Measurements from ENCODE around the gene TMEM106C.

Gene TMEM106C

DNA sequence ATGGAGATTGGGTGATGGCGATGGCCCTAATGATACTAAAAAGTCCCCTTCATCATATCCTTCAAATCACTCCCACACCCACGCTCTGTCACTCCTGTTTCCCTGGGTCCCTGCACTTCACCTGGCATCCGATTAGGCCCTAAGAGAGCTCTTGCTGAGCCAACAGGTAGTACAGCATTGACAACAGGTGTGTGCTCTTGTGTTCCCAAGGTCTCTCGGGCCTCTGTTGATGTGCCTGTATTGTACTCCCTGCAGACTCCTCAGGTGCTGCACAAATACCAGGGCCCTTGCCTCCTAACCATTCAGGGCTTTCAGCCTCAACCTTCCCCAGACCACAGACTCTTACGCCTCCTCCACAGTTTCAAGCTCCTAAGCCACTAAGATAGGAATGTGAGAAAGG is 32.8 kb upstream of the TMEM106C start:
- H3K18ac ChIP-seq (ENCODE audit: low read depth in 1 of 2, low read length in 2 of 2), result no peak overlapping the region
- H2BK15ac ChIP-seq (ENCODE audit: low read depth, poor library complexity, severe bottlenecking), result no peak overlapping the region
- H2BK5ac ChIP-seq (ENCODE audit: low read depth, low read length, poor library complexity, severe bottlenecking), result no peak overlapping the region
- H2BK120ac ChIP-seq (ENCODE audit: low read depth, low read length), result no peak overlapping the region
- no peak overlapping the region for H4K91ac ChIP-seq (ENCODE audit: low read length)
- H4K8ac ChIP-seq (ENCODE audit: low read length), result no peak overlapping the region
- H3K9ac ChIP-seq (ENCODE audit: low read length), result no peak overlapping the region
- no peak overlapping the region for H3K14ac ChIP-seq (ENCODE audit: low read length in 2 of 2)
- H3K4ac ChIP-seq (ENCODE audit: low read depth in 1 of 2, low read length in 2 of 2), result no peak overlapping the region
- H3K27me3 ChIP-seq (ENCODE audit: control insufficient read depth in 1 of 2, insufficient read depth in 1 of 2, low read length in 2 of 2), result peaks cover 49 to 56% of the 10 kb centered on the region in 2 experiments
- no peaks in the 10 kb centered on the region for H3K36me3 ChIP-seq (ENCODE audit: control insufficient read depth in 1 of 2, insufficient read depth in 2 of 2, low read depth in 1 of 2, low read length in 2 of 2)
- no peaks in the 10 kb centered on the region for H3K9me3 ChIP-seq (ENCODE audit: control insufficient read depth, low read length)
- H3K4me2 ChIP-seq (ENCODE audit: low read length, poor library complexity, severe bottlenecking), result no peak overlapping the region
- H3K27ac ChIP-seq (ENCODE audit: low read length, poor library complexity, severe bottlenecking), result no peak overlapping the region
- peaks cover 2% of the 10 kb centered on the region for H3K4me1 ChIP-seq (ENCODE audit: control insufficient read depth, insufficient read depth, low read depth, low read length)
- no peak overlapping the region for H2AK5ac ChIP-seq (ENCODE audit: low read length, severe bottlenecking)
- no peak overlapping the region for H2BK12ac ChIP-seq (ENCODE audit: low read length in 2 of 2)
- no peak overlapping the region for H3K4me3 ChIP-seq (ENCODE audit: insufficient read depth in 1 of 2, low read depth in 1 of 2, low read length in 2 of 2)
- no peaks in the 10 kb centered on the region for H3K79me1 ChIP-seq (replicated peaks; ENCODE audit: low read length, poor library complexity, severe bottlenecking)
- no peak overlapping the region for H3K23ac ChIP-seq (ENCODE audit: low read length in 2 of 2)
- DNase-seq, result no peak
- no peak overlapping the region for H2AFZ ChIP-seq (ENCODE audit: low read depth, low read length)
- WGBS, result 94% methylated on average over 4 of the region's 5 CpGs

DNA sequence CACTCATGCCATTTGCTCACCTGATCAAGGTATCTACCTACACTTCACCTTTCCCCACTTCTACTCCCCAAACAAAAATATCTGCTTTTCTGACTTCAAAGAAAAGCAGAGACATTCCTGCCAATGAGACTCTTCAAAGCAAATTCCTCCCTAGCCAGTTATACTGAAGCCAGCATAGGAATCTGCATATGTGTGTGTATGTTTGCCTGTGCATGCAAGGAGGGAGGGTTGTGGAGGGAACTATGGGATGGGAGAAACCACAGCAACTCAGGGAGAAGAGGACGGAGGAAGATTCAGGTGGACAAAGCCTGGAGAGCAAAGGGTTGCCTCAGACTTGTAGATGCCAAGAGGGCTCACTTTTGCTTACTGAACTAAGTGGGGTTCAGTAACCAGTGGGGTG is 32.2 kb upstream of the TMEM106C start:
- Histone ChIP-seq H3K27ac (ENCODE audit: low read length, poor library complexity, severe bottlenecking) (no peak overlapping the region), H3K23ac (ENCODE audit: low read length in 2 of 2) (no peak overlapping the region), H3K9ac (ENCODE audit: low read length) (no peak overlapping the region), H3K36me3 (ENCODE audit: control insufficient read depth in 1 of 2, insufficient read depth in 2 of 2, low read depth in 1 of 2, low read length in 2 of 2) (no peaks in the 10 kb centered on the region), H3K4ac (ENCODE audit: low read depth in 1 of 2, low read length in 2 of 2) (no peak overlapping the region), H2BK15ac (ENCODE audit: low read depth, poor library complexity, severe bottlenecking) (no peak overlapping the region), H4K91ac (ENCODE audit: low read length) (no peak overlapping the region), H3K79me1 (replicated peaks; ENCODE audit: low read length, poor library complexity, severe bottlenecking) (no peaks in the 10 kb centered on the region), H2AK5ac (ENCODE audit: low read length, severe bottlenecking) (no peak overlapping the region), H3K9me3 (ENCODE audit: control insufficient read depth, low read length) (no peaks in the 10 kb centered on the region), H4K8ac (ENCODE audit: low read length) (no peak overlapping the region), H3K4me1 (ENCODE audit: control insufficient read depth, insufficient read depth, low read depth, low read length) (peaks cover 2% of the 10 kb centered on the region), H3K4me2 (ENCODE audit: low read length, poor library complexity, severe bottlenecking) (no peak overlapping the region), H2BK120ac (ENCODE audit: low read depth, low read length) (no peak overlapping the region), H2BK12ac (ENCODE audit: low read length in 2 of 2) (no peak overlapping the region), H3K27me3 (ENCODE audit: control insufficient read depth in 1 of 2, insufficient read depth in 1 of 2, low read length in 2 of 2) (peaks cover 43 to 50% of the 10 kb centered on the region in 2 experiments), H2AFZ (ENCODE audit: low read depth, low read length) (no peak overlapping the region), H3K18ac (ENCODE audit: low read depth in 1 of 2, low read length in 2 of 2) (no peak overlapping the region), H3K4me3 (ENCODE audit: insufficient read depth in 1 of 2, low read depth in 1 of 2, low read length in 2 of 2) (no peak overlapping the region), H2BK5ac (ENCODE audit: low read depth, low read length, poor library complexity, severe bottlenecking) (no peak overlapping the region), H3K14ac (ENCODE audit: low read length in 2 of 2) (no peak overlapping the region)
- 91% methylated on average over 1 of the region's 1 CpG for WGBS
- no peak for DNase-seq

DNA sequence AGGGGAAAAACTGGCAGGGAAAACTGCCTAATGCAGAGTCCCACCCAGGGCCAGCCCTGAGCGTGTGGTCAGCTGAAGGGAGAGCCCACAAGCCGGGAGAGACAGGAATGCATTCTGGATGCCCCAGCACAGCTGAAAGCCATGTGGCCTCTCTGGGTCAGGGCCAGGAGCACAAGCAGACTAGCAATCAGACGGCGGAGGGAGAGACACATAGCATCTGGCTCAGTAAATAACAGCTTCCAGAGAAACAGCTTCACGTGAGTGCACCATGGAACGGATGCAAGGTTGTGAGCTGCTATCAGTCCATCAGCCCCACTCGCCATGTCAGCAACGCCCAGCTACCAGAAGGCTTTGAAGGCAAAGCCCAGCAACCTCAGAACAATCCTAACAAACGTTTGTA is 28.2 kb upstream of the TMEM106C start:
- peak overlapping the region in 1 of 2 experiments; percentile 6 for H2BK12ac ChIP-seq (ENCODE audit: low read length in 2 of 2)
- no peaks in the 10 kb centered on the region for H3K9me3 ChIP-seq (ENCODE audit: control insufficient read depth, low read length)
- no peak overlapping the region for H2AK5ac ChIP-seq (ENCODE audit: low read length, severe bottlenecking)
- H3K27ac ChIP-seq (ENCODE audit: low read length, poor library complexity, severe bottlenecking), result no peak overlapping the region
- no peak overlapping the region for H3K4me2 ChIP-seq (ENCODE audit: low read length, poor library complexity, severe bottlenecking)
- H2BK120ac ChIP-seq (ENCODE audit: low read depth, low read length), result peak overlapping the region; percentile 37
- H3K23ac ChIP-seq (ENCODE audit: low read length in 2 of 2), result no peak overlapping the region
- no peak overlapping the region for H4K91ac ChIP-seq (ENCODE audit: low read length)
- H3K36me3 ChIP-seq (ENCODE audit: control insufficient read depth in 1 of 2, insufficient read depth in 2 of 2, low read depth in 1 of 2, low read length in 2 of 2), result no peaks in the 10 kb centered on the region
- H3K14ac ChIP-seq (ENCODE audit: low read length in 2 of 2), result no peak overlapping the region
- H3K27me3 ChIP-seq (ENCODE audit: control insufficient read depth in 1 of 2, insufficient read depth in 1 of 2, low read length in 2 of 2), result peaks cover 10 to 15% of the 10 kb centered on the region in 2 experiments
- no peak overlapping the region for H2BK15ac ChIP-seq (ENCODE audit: low read depth, poor library complexity, severe bottlenecking)
- H3K9ac ChIP-seq (ENCODE audit: low read length), result no peak overlapping the region
- no peak overlapping the region for H2BK5ac ChIP-seq (ENCODE audit: low read depth, low read length, poor library complexity, severe bottlenecking)
- peak; percentile 85 for DNase-seq
- no peak overlapping the region for H3K4ac ChIP-seq (ENCODE audit: low read depth in 1 of 2, low read length in 2 of 2)
- H3K79me1 ChIP-seq (replicated peaks; ENCODE audit: low read length, poor library complexity, severe bottlenecking), result no peaks in the 10 kb centered on the region
- peaks cover 4% of the 10 kb centered on the region for H3K4me1 ChIP-seq (ENCODE audit: control insufficient read depth, insufficient read depth, low read depth, low read length)
- no peak overlapping the region for H3K18ac ChIP-seq (ENCODE audit: low read depth in 1 of 2, low read length in 2 of 2)
- no peak overlapping the region for H2AFZ ChIP-seq (ENCODE audit: low read depth, low read length)
- 23% methylated on average over 8 of the region's 9 CpGs for WGBS
- H4K8ac ChIP-seq (ENCODE audit: low read length), result peak overlapping the region; percentile 47
- H3K4me3 ChIP-seq (ENCODE audit: insufficient read depth in 1 of 2, low read depth in 1 of 2, low read length in 2 of 2), result peak overlapping the region in 1 of 2 experiments; percentile 21

DNA sequence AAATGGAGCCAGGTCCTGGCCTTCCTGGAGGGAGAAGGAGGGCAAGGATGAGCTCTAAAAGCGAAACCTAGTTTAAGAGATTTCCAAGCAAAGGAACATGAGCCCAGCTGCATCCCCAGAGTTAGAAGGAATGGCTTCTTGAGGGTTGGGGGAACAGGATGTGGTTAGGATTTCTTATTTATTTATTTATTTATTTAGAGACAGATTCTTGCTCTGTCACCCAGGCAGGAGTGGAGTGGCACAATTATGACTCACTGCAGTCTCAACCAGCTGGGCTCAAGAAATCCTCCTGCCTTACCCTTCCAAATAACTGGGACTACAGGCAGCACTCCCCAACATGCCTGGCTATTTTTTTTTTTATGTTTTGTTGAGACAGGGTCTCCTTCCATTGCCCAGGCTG is 25.3 kb upstream of the TMEM106C start:
- H2BK15ac ChIP-seq (ENCODE audit: low read depth, poor library complexity, severe bottlenecking), result no peak overlapping the region
- H3K4me1 ChIP-seq (ENCODE audit: control insufficient read depth, insufficient read depth, low read depth, low read length), result peaks cover 20% of the 10 kb centered on the region
- H3K4me3 ChIP-seq (ENCODE audit: insufficient read depth in 1 of 2, low read depth in 1 of 2, low read length in 2 of 2), result no peak overlapping the region
- peak overlapping the region; percentile 39 for H4K8ac ChIP-seq (ENCODE audit: low read length)
- peak overlapping the region in 1 of 2 experiments; percentile 49 for H3K4ac ChIP-seq (ENCODE audit: low read depth in 1 of 2, low read length in 2 of 2)
- H3K9ac ChIP-seq (ENCODE audit: low read length), result no peak overlapping the region
- no peak overlapping the region for H2AK5ac ChIP-seq (ENCODE audit: low read length, severe bottlenecking)
- no peak overlapping the region for H3K27ac ChIP-seq (ENCODE audit: low read length, poor library complexity, severe bottlenecking)
- peak overlapping the region in 1 of 2 experiments; percentile 85 for H3K18ac ChIP-seq (ENCODE audit: low read depth in 1 of 2, low read length in 2 of 2)
- H3K36me3 ChIP-seq (ENCODE audit: control insufficient read depth in 1 of 2, insufficient read depth in 2 of 2, low read depth in 1 of 2, low read length in 2 of 2), result no peaks in the 10 kb centered on the region
- H2AFZ ChIP-seq (ENCODE audit: low read depth, low read length), result no peak overlapping the region
- H3K27me3 ChIP-seq (ENCODE audit: control insufficient read depth in 1 of 2, insufficient read depth in 1 of 2, low read length in 2 of 2), result peaks cover 7 to 19% of the 10 kb centered on the region in 2 experiments
- H2BK5ac ChIP-seq (ENCODE audit: low read depth, low read length, poor library complexity, severe bottlenecking), result no peak overlapping the region
- H3K14ac ChIP-seq (ENCODE audit: low read length in 2 of 2), result no peak overlapping the region
- H3K23ac ChIP-seq (ENCODE audit: low read length in 2 of 2), result peak overlapping the region in 1 of 2 experiments; percentile 15
- H3K4me2 ChIP-seq (ENCODE audit: low read length, poor library complexity, severe bottlenecking), result no peak overlapping the region
- no peaks in the 10 kb centered on the region for H3K79me1 ChIP-seq (replicated peaks; ENCODE audit: low read length, poor library complexity, severe bottlenecking)
- peak; percentile 78 for DNase-seq
- 90% methylated on average over 1 of the region's 1 CpG for WGBS
- no peak overlapping the region for H4K91ac ChIP-seq (ENCODE audit: low read length)
- H2BK12ac ChIP-seq (ENCODE audit: low read length in 2 of 2), result peak overlapping the region in 1 of 2 experiments; percentile 76
- H2BK120ac ChIP-seq (ENCODE audit: low read depth, low read length), result peak overlapping the region; percentile 78
- no peaks in the 10 kb centered on the region for H3K9me3 ChIP-seq (ENCODE audit: control insufficient read depth, low read length)
